OCI-LY1 (cell line): ENCODE measurements around the gene SPINT3.

Experiments used
- CTCF ChIP-seq: fragments of 200-600 bp; sonication (generic), shearing (Covaris generic); IDR thresholded peaks from 2 replicates; pipeline ENCODE4 v1.5.1; 2017; ENCODE audit warnings: mild to moderate bottlenecking, antibody characterized with exemption, low read length, moderate library complexity, mixed read lengths
- EZH2 ChIP-seq: fragments of 200-600 bp; sonication (generic), shearing (Covaris generic); IDR thresholded peaks from 2 replicates; pipeline ENCODE4 v1.8.0; 2017; ENCODE audit warnings: borderline replicate concordance, mixed run types, mild to moderate bottlenecking, antibody characterized with exemption, low read length, moderate library complexity, mixed read lengths

- TF ChIP-seq EZH2 = no peak
- no peak for TF ChIP-seq CTCF
Observed at GRCh38 chr20:45467172-45467571, 48.2 kb downstream of the SPINT3 start.
